Loucy (cell line): Measurements from ENCODE around the gene RASGEF1B.

Experiments used
- H2AFZ ChIP-seq: fragments of 200-600 bp; sonication (generic); 2 replicates; pipeline ENCODE4 v1.6.0; 2016; ENCODE audit warnings: antibody characterized with exemption, mild to moderate bottlenecking, low read length, moderate library complexity
- H3F3A ChIP-seq: fragments of 200-600 bp; 2 replicates; pipeline ENCODE4 v1.6.0; 2016; ENCODE audit warnings: antibody characterized with exemption, low read depth, mild to moderate bottlenecking
- H3K27me3 ChIP-seq: fragments of 200-600 bp; sonication (generic); 2 replicates; pipeline ENCODE4 v1.6.1; 2014; ENCODE audit warnings: low read length, mild to moderate bottlenecking; ENCODE audit not compliant: insufficient read depth, poor library complexity, severe bottlenecking
- H3K36me3 ChIP-seq: fragments of 200-600 bp; sonication (generic); 2 replicates; pipeline ENCODE4 v1.6.1; 2016; ENCODE audit warnings: low read length; ENCODE audit not compliant: insufficient read depth
- H3K4me1 ChIP-seq: fragments of 200-600 bp; sonication (generic); 2 replicates; pipeline ENCODE4 v1.5.1; 2014; ENCODE audit warnings: low read length, mild to moderate bottlenecking; ENCODE audit not compliant: insufficient read depth, poor library complexity, severe bottlenecking
- H3K4me2 ChIP-seq: fragments of 200-600 bp; sonication (generic); 2 replicates; pipeline ENCODE4 v1.6.0; 2014; ENCODE audit warnings: antibody characterized with exemption, low read length, low read depth, mild to moderate bottlenecking; ENCODE audit not compliant: poor library complexity, severe bottlenecking
- H3K4me3 ChIP-seq: fragments of 200-600 bp; sonication (generic); 2 replicates; pipeline ENCODE4 v1.5.1; 2014; ENCODE audit warnings: low read length, mild to moderate bottlenecking, mixed read lengths; ENCODE audit not compliant: poor library complexity, severe bottlenecking
- H3K79me2 ChIP-seq: fragments of 200-600 bp; sonication (generic); 2 replicates; pipeline ENCODE4 v1.6.1; 2014; ENCODE audit warnings: low read length; ENCODE audit not compliant: insufficient read depth
- H3K9ac ChIP-seq: fragments of 200-600 bp; sonication (generic); 2 replicates; pipeline ENCODE4 v1.6.0; 2014; ENCODE audit warnings: mild to moderate bottlenecking, low read depth, low read length, moderate library complexity; ENCODE audit not compliant: poor library complexity, severe bottlenecking
- H3K9me2 ChIP-seq: fragments of 200-600 bp; sonication (generic); replicated peaks from 2 replicates; pipeline ENCODE4 v1.6.1; 2016; ENCODE audit warnings: low read depth, low read length, mixed read lengths
- H3K9me3 ChIP-seq: fragments of 200-600 bp; sonication (generic); 2 replicates; pipeline ENCODE4 v1.6.1; 2014; ENCODE audit warnings: mild to moderate bottlenecking, antibody characterized with exemption, low read length, low read depth; ENCODE audit not compliant: insufficient read depth
- H4K20me1 ChIP-seq: fragments of 200-600 bp; sonication (generic); 2 replicates; pipeline ENCODE4 v1.6.0; 2014; ENCODE audit warnings: antibody characterized with exemption, low read length, mild to moderate bottlenecking; ENCODE audit not compliant: insufficient read depth, poor library complexity, severe bottlenecking
- CTCF ChIP-seq: fragments of 200-600 bp; sonication (generic); conservative IDR thresholded peaks from 2 replicates; pipeline ENCODE4 v1.5.1; 2014; ENCODE audit warnings: mild to moderate bottlenecking, antibody characterized with exemption, low read length
- EZH2phosphoT487 ChIP-seq: fragments of 200-600 bp; IDR thresholded peaks from 2 replicates; pipeline ENCODE4 v1.6.1; 2018; ENCODE audit warnings: antibody characterized with exemption, mild to moderate bottlenecking, moderate library complexity, borderline replicate concordance

Gene RASGEF1B

DNA sequence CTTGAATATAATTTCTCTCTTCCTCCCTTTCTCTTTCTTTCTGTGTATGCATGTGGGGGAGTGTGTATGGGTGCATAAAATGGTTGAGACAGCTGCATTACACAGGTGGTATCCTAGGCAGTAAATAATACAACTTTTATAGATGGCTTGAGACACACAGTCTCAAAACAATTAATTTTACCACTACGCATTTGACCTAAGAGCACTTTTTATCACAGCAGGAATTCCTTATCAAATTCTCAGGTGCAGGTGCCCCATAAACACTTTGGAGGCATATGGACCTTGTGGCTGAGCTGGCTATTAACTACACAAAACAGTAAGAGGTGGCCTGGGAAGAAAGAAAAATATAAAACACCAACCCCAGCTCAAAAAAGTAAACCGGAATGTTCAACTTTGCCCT, 91.3 kb downstream of the RASGEF1B start:
- Histone ChIP-seq H3K27me3 (no peaks in the 10 kb centered on the region), H3K79me2 (no peaks in the 10 kb centered on the region), H3K9ac (no peak overlapping the region), H3K4me1 (no peaks in the 10 kb centered on the region), H3K9me3 (no peaks in the 10 kb centered on the region), H3K36me3 (no peaks in the 10 kb centered on the region), H4K20me1 (no peaks in the 10 kb centered on the region), H3K4me2 (no peak overlapping the region), H3F3A (no peaks in the 10 kb centered on the region), H3K9me2 (no peaks in the 10 kb centered on the region), H3K4me3 (no peak overlapping the region), H2AFZ (no peak overlapping the region)
- TF ChIP-seq CTCF (no peak), EZH2phosphoT487 (no peak)

GRCh38 chr4:81378386-81378785, 93.3 kb downstream of the RASGEF1B start:
- no peak overlapping the region for H3K9ac ChIP-seq
- H3F3A ChIP-seq = no peaks in the 10 kb centered on the region
- H3K4me1 ChIP-seq = no peaks in the 10 kb centered on the region
- H3K27me3 ChIP-seq = no peaks in the 10 kb centered on the region
- no peak for TF ChIP-seq CTCF
- TF ChIP-seq EZH2phosphoT487 = no peak
- H4K20me1 ChIP-seq = no peaks in the 10 kb centered on the region
- H3K4me2 ChIP-seq = no peak overlapping the region
- H3K79me2 ChIP-seq = no peaks in the 10 kb centered on the region
- H3K4me3 ChIP-seq = no peak overlapping the region
- H3K36me3 ChIP-seq = no peaks in the 10 kb centered on the region
- H2AFZ ChIP-seq = no peak overlapping the region
- H3K9me3 ChIP-seq = no peaks in the 10 kb centered on the region
- H3K9me2 ChIP-seq = no peaks in the 10 kb centered on the region

GRCh38 chr4:81377191-81377590, 94.5 kb downstream of the RASGEF1B start:
- Histone ChIP-seq H3F3A (no peaks in the 10 kb centered on the region), H3K9me2 (no peaks in the 10 kb centered on the region), H3K4me3 (no peak overlapping the region), H4K20me1 (no peaks in the 10 kb centered on the region), H3K4me2 (no peak overlapping the region), H3K9ac (no peak overlapping the region), H3K79me2 (no peaks in the 10 kb centered on the region), H2AFZ (no peak overlapping the region), H3K4me1 (no peaks in the 10 kb centered on the region), H3K27me3 (no peaks in the 10 kb centered on the region), H3K36me3 (no peaks in the 10 kb centered on the region), H3K9me3 (no peaks in the 10 kb centered on the region)
- TF ChIP-seq EZH2phosphoT487 (no peak), CTCF (no peak)
